ENCODE measurements around the gene ADAMTS15.

DNA sequence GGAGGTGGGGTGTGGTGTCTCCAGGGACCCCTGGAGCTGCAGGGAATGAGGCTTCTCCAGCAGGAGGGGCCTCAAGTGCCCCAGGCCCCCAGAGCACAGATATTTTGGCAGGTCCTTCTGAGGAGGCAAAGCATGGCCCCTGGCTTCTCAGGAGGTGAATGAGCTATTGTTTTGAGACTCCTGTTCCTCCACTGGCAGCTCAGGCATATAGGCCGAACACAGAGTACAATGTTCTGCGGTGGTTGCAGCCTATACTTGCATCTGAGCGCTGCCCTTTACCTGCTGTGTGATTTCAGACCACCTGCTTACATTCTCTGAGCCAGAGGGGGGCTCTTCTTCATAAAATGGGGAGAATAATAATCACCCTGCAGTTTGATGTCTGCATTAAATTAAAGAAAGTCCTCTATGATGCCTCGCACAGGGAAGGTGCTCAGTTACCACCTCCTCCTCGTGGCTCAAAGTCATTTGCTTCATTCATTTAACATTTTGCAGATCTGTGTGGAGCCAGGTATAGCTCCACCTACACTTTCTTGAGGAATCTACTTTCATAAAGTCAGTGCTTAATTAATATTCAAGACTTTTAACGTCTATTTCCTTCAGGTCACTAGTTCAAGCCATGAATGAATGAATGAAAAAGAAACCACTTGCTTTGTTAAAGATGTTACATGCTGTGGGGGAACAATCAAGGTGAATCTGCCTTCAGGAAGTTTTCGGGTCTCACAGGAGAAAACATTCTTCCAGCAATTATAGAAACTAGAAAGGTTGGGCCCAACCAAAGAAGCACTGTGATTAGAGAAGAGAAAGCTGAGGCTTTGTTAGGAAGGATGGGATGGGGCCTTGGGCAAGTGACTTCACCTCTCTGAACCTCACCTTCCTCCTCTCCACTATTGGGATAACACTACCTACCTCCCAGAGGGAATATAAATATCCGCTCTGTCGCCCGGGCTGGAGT, 68.4 kb downstream of the ADAMTS15 start:
- TF ChIP-seq, protein P1, sequence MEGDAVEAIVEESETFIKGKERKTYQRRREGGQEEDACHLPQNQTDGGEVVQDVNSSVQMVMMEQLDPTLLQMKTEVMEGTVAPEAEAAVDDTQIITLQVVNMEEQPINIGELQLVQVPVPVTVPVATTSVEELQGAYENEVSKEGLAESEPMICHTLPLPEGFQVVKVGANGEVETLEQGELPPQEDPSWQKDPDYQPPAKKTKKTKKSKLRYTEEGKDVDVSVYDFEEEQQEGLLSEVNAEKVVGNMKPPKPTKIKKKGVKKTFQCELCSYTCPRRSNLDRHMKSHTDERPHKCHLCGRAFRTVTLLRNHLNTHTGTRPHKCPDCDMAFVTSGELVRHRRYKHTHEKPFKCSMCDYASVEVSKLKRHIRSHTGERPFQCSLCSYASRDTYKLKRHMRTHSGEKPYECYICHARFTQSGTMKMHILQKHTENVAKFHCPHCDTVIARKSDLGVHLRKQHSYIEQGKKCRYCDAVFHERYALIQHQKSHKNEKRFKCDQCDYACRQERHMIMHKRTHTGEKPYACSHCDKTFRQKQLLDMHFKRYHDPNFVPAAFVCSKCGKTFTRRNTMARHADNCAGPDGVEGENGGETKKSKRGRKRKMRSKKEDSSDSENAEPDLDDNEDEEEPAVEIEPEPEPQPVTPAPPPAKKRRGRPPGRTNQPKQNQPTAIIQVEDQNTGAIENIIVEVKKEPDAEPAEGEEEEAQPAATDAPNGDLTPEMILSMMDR (IDR thresholded peaks at IDR 0.05): no peak
- TF ChIP-seq POLR2A (IDR thresholded peaks at IDR 0.05): no peak
